Measurements from ENCODE around the gene NOCT. TPM values are rescaled to one million over a fixed set of nuclear protein-coding genes. Genes with fewer than 3 reads are reported as not detected.
A peak's percentile ranks its signal among the peaks of the same experiment; 100 is the strongest.
"Not testable (repeated sequence)": the region's sequence is repeated elsewhere in the genome, so short reads cannot be mapped to it uniquely, and the experiment has no call there.

NOCT gene
- 10.7 and 18.2 TPM in 2 replicates for total RNA-seq (2014; rRNA removed; shearing (Covaris generic))

GRCh38 chr4:139015269-139015947 is at the start of gene NOCT:
TSS of gene NOCT (plus strand) at chr4:139015781. CDS start at chr4:139015982, 201 bp downstream.
- DNase-seq (ENCODE audit: low read depth): peak; percentile 85

GRCh38 chr4:138967313-138967712 is 48.3 kb upstream of the NOCT start:
- no peak for DNase-seq (ENCODE audit: low read depth)

GRCh38 chr4:138972956-138973801 is 42.4 kb upstream of the NOCT start:
- DNase-seq (ENCODE audit: low read depth): no peak

GRCh38 chr4:138975225-138975624 is 40.4 kb upstream of the NOCT start:
- DNase-seq (ENCODE audit: low read depth): no peak

- no peak for DNase-seq (ENCODE audit: low read depth)
These were observed 39.1 kb upstream of the NOCT start for GRCh38 chr4:138976526-138976925.

- DNase-seq (ENCODE audit: low read depth): no peak
These were observed 38.1 kb upstream of the NOCT start for GRCh38 chr4:138977524-138977923.

- no peak for DNase-seq (ENCODE audit: low read depth)
These were observed 37.5 kb upstream of the NOCT start for GRCh38 chr4:138978028-138978585.

- DNase-seq (ENCODE audit: low read depth): no peak
These were observed 37.0 kb upstream of the NOCT start for GRCh38 chr4:138978600-138978999.

- DNase-seq (ENCODE audit: low read depth): no peak
These were observed 35.8 kb upstream of the NOCT start for GRCh38 chr4:138979742-138980141.

GRCh38 chr4:138981930-138982390 is 33.6 kb upstream of the NOCT start:
- peak; percentile 19 for DNase-seq (ENCODE audit: low read depth)

- DNase-seq (ENCODE audit: low read depth): no peak
These were observed 32.8 kb upstream of the NOCT start for GRCh38 chr4:138982754-138983153.

GRCh38 chr4:138983690-138984089 is 31.9 kb upstream of the NOCT start:
- DNase-seq (ENCODE audit: low read depth): no peak

- no peak for DNase-seq (ENCODE audit: low read depth)
These were observed 30.9 kb upstream of the NOCT start for GRCh38 chr4:138984647-138985046.

- DNase-seq (ENCODE audit: low read depth): no peak
These were observed 22.9 kb upstream of the NOCT start for GRCh38 chr4:138992676-138993075.

GRCh38 chr4:138996090-138996489 is 19.5 kb upstream of the NOCT start:
- no peak for DNase-seq (ENCODE audit: low read depth)

- DNase-seq (ENCODE audit: low read depth): no peak
These were observed 15.9 kb upstream of the NOCT start for GRCh38 chr4:138999666-139000065.

GRCh38 chr4:139000134-139000533 is 15.4 kb upstream of the NOCT start:
- not testable (repeated sequence) for DNase-seq (ENCODE audit: low read depth)

- not testable (repeated sequence) for DNase-seq (ENCODE audit: low read depth)
These were observed 14.2 kb upstream of the NOCT start for GRCh38 chr4:139001430-139001829.

- not testable (repeated sequence) for DNase-seq (ENCODE audit: low read depth)
These were observed 11.9 kb upstream of the NOCT start for GRCh38 chr4:139003668-139004067.

GRCh38 chr4:139005774-139006173 is 9.8 kb upstream of the NOCT start:
- no peak for DNase-seq (ENCODE audit: low read depth)

- DNase-seq (ENCODE audit: low read depth): peak; percentile 36
These were observed 7.9 kb upstream of the NOCT start for GRCh38 chr4:139007640-139008039.

- not testable (repeated sequence) for DNase-seq (ENCODE audit: low read depth)
These were observed 7.3 kb upstream of the NOCT start for GRCh38 chr4:139008278-139008677.

- no peak for DNase-seq (ENCODE audit: low read depth)
These were observed 5.9 kb upstream of the NOCT start for GRCh38 chr4:139009702-139010101.
